SK-N-SH (cell line): ENCODE data around the gene IL37.

Experiments used
- FOXM1 ChIP-seq: IDR thresholded peaks from 2 replicates; pipeline ENCODE4 v1.4.0; 2012; ENCODE audit warnings: low read depth, mild to moderate bottlenecking
- MAX ChIP-seq: IDR thresholded peaks from 2 replicates; pipeline ENCODE4 v1.4.0; 2012; ENCODE audit warnings: low read depth
- TAF1 ChIP-seq: IDR thresholded peaks from 2 replicates; pipeline ENCODE4 v1.6.1; 2012; ENCODE audit warnings: low read depth, mild to moderate bottlenecking, low read length, moderate library complexity, borderline replicate concordance
- TF ChIP-seq, protein P1 (sequence below): fragments of 200-600 bp; sonication (generic); IDR thresholded peaks from 2 replicates; pipeline ENCODE4 v1.6.1; 2017; ENCODE audit warnings: antibody characterized with exemption, mild to moderate bottlenecking, moderate library complexity

DNA sequence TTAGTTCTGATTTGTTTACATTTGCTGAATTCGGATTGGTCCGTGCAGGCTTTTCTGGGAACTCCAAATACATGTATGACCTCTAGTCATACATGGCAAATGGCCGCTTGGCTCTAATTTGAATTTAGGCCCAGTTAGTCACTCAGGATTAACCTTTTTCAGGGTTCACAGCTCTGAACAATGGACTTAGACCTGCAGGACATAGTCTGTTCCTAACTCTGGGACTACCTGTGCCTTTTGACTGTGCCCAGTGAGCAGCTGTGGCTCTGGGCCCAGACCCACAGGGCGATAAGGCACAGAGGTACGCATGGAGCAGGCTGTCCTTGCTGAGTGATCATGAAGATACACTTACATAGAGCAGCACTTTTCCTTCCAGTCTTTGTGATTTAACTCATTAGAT is 28.5 kb downstream of the IL37 start:
- TF ChIP-seq, protein P1, sequence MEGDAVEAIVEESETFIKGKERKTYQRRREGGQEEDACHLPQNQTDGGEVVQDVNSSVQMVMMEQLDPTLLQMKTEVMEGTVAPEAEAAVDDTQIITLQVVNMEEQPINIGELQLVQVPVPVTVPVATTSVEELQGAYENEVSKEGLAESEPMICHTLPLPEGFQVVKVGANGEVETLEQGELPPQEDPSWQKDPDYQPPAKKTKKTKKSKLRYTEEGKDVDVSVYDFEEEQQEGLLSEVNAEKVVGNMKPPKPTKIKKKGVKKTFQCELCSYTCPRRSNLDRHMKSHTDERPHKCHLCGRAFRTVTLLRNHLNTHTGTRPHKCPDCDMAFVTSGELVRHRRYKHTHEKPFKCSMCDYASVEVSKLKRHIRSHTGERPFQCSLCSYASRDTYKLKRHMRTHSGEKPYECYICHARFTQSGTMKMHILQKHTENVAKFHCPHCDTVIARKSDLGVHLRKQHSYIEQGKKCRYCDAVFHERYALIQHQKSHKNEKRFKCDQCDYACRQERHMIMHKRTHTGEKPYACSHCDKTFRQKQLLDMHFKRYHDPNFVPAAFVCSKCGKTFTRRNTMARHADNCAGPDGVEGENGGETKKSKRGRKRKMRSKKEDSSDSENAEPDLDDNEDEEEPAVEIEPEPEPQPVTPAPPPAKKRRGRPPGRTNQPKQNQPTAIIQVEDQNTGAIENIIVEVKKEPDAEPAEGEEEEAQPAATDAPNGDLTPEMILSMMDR, result no peak
- TF ChIP-seq MAX (no peak), FOXM1 (no peak), TAF1 (no peak)
